GM12801 (cell line): ENCODE data around the gene ING5.

Experiments used
- CTCF ChIP-seq: IDR thresholded peaks from one replicate; pipeline ENCODE4 v1.5.1; 2011; ENCODE audit warnings: control low read depth; ENCODE audit not compliant: insufficient read length; ENCODE audit errors: extremely low read depth

Gene ING5

GRCh38 chr2:241746084-241746483 is 44.2 kb downstream of the ING5 start:
- TF ChIP-seq CTCF, result no peak

- TF ChIP-seq CTCF, result no peak
Measured at GRCh38 chr2:241748468-241749256, 46.8 kb downstream of the ING5 start.

GRCh38 chr2:241750076-241750840 is 48.4 kb downstream of the ING5 start:
- no peak for TF ChIP-seq CTCF

- no peak for TF ChIP-seq CTCF
Measured at GRCh38 chr2:241751152-241751551, 49.3 kb downstream of the ING5 start.

GRCh38 chr2:241751776-241752175 is 49.9 kb downstream of the ING5 start:
- no peak for TF ChIP-seq CTCF

GRCh38 chr2:241752253-241752652 is 50.4 kb downstream of the ING5 start:
- TF ChIP-seq CTCF, result no peak

- TF ChIP-seq CTCF, result no peak
Measured at GRCh38 chr2:241752689-241753276, 50.9 kb downstream of the ING5 start.
